ENCODE results near the gene ERH.

- no peak for TF ChIP-seq CTCF (IDR thresholded peaks at IDR 0.05)
- no peak for TF ChIP-seq POLR2A (IDR thresholded peaks at IDR 0.05)
These were observed 34.1 kb downstream of the ERH start for GRCh38 chr14:69363964-69364363.
